LNCAP (cell line): Measurements from ENCODE around the gene PCDHAC2.

ENCODE experiments used
- CTCF ChIP-seq: fragments of 450-650 bp; IDR thresholded peaks from 2 replicates; pipeline ENCODE4 v1.5.1; 2017; ENCODE audit warnings: mild to moderate bottlenecking

PCDHAC2 gene

GRCh38 chr5:140946578-140946977 lies 19.7 kb upstream of the PCDHAC2 start:
- TF ChIP-seq CTCF: no peak

- no peak for TF ChIP-seq CTCF
Observed at GRCh38 chr5:140951636-140952035, 14.6 kb upstream of the PCDHAC2 start.

- no peak for TF ChIP-seq CTCF
Observed at GRCh38 chr5:140953234-140953633, 13.0 kb upstream of the PCDHAC2 start.

- no peak for TF ChIP-seq CTCF
Observed at GRCh38 chr5:140962190-140962589, 4.1 kb upstream of the PCDHAC2 start.

GRCh38 chr5:140964356-140964755 lies 1.9 kb upstream of the PCDHAC2 start:
- no peak for TF ChIP-seq CTCF

GRCh38 chr5:140965905-140966292 lies 377 bp upstream of the PCDHAC2 start:
- TF ChIP-seq CTCF: no peak

GRCh38 chr5:140967226-140967893 lies 1.1 kb downstream of the PCDHAC2 start:
- no peak for TF ChIP-seq CTCF

- TF ChIP-seq CTCF: no peak
Observed at GRCh38 chr5:140969880-140970279, 3.6 kb downstream of the PCDHAC2 start.
